WTC11 (cell line): Measurements from ENCODE around the gene MAP4. TPM values are rescaled to one million over a fixed set of nuclear protein-coding genes. Genes with fewer than 3 reads are reported as not detected.

Experiments
- ATAC-seq: fragments of 200-7000 bp; cut with Tn5 transposase; 2 replicates; pipeline ENCODE4 v1.10.0; 2021; ENCODE audit warnings: mild to moderate bottlenecking, moderate library complexity
- CTCF ChIA-PET: fragments of 300-600 bp; sonication (Branson Sonifier 250); formaldehyde crosslinking; loops from one replicate; lab custom pipeline; 2021; ENCODE audit warnings: antibody characterized with exemption; lab: Charles Lee
- POLR2A ChIA-PET: fragments of 350-600 bp; sonication (Branson Sonifier 250); formaldehyde crosslinking; loops from one replicate; lab custom pipeline; 2021; ENCODE audit warnings: antibody characterized with exemption; lab: Charles Lee
- DNase-seq: peaks from one replicate; pipeline ENCODE4 v3.0.0; 2021; ENCODE audit warnings: low spot score
- H3K27ac Mint-ChIP-seq: 2 replicates; pipeline ENCODE4 v1.8.0; 2021; ENCODE audit warnings: mixed read lengths
- H3K27me3 Mint-ChIP-seq: 2 replicates; pipeline ENCODE4 v1.8.0; 2021; ENCODE audit warnings: low read depth, mild to moderate bottlenecking, moderate library complexity, mixed read lengths
- H3K36me3 Mint-ChIP-seq: 2 replicates; pipeline ENCODE4 v1.8.0; 2021; ENCODE audit warnings: mixed read lengths
- H3K4me1 Mint-ChIP-seq: 2 replicates; pipeline ENCODE4 v1.8.0; 2022; ENCODE audit warnings: mixed read lengths
- H3K4me3 Mint-ChIP-seq: 2 replicates; pipeline ENCODE4 v1.8.0; 2021; ENCODE audit warnings: mild to moderate bottlenecking, moderate library complexity, mixed read lengths
- H3K9me3 Mint-ChIP-seq: 2 replicates; pipeline ENCODE4 v1.8.0; 2021; ENCODE audit warnings: mixed read lengths
- AR ChIP-seq: fragments of 250-450 bp; sonication (Bioruptor Pico); IDR thresholded peaks from 2 replicates; pipeline ENCODE4 v1.9.0; 2021; ENCODE audit warnings: mild to moderate bottlenecking
- ATF1 ChIP-seq: sonication (generic); formaldehyde crosslinking; IDR thresholded peaks from 2 replicates; pipeline ENCODE4 v1.8.1; 2023; ENCODE audit warnings: mild to moderate bottlenecking, moderate library complexity, missing genetic modification reagents
- ELF4 ChIP-seq: sonication (generic); formaldehyde crosslinking; IDR thresholded peaks from 2 replicates; pipeline ENCODE4 v1.8.1; 2022; ENCODE audit warnings: low read depth, mild to moderate bottlenecking, moderate library complexity, missing genetic modification reagents
- MXD4 ChIP-seq: fragments of 250-450 bp; sonication (Bioruptor Pico); IDR thresholded peaks from 2 replicates; pipeline ENCODE4 v1.8.0; 2021; ENCODE audit warnings: mild to moderate bottlenecking, moderate library complexity, borderline replicate concordance
- SP1 ChIP-seq: sonication (generic); formaldehyde crosslinking; conservative IDR thresholded peaks from 2 replicates; pipeline ENCODE4 v1.8.1; 2022; ENCODE audit warnings: missing genetic modification reagents
- TCF7 ChIP-seq: sonication (generic); formaldehyde crosslinking; IDR thresholded peaks from 2 replicates; pipeline ENCODE4 v1.8.0; 2022; ENCODE audit warnings: mild to moderate bottlenecking, low read depth, missing genetic modification reagents, moderate library complexity
- TEAD1 ChIP-seq: sonication (generic); formaldehyde crosslinking; IDR thresholded peaks from 2 replicates; pipeline ENCODE4 v1.8.0; 2022; ENCODE audit warnings: mild to moderate bottlenecking, missing genetic modification reagents
- USF1 ChIP-seq: sonication (generic); formaldehyde crosslinking; IDR thresholded peaks from 2 replicates; pipeline ENCODE4 v1.8.0; 2022; ENCODE audit warnings: mild to moderate bottlenecking, missing genetic modification reagents
- USF2 ChIP-seq: sonication (generic); formaldehyde crosslinking; IDR thresholded peaks from 2 replicates; pipeline ENCODE4 v1.8.1; 2023; ENCODE audit warnings: mild to moderate bottlenecking, missing genetic modification reagents, moderate library complexity
- ZBTB21 ChIP-seq: sonication (generic); formaldehyde crosslinking; IDR thresholded peaks from 2 replicates; pipeline ENCODE4 v1.8.1; 2023; ENCODE audit warnings: mild to moderate bottlenecking, missing genetic modification reagents, borderline replicate concordance
- ZMAT4 ChIP-seq: fragments of 250-450 bp; sonication (Bioruptor Pico); IDR thresholded peaks from 2 replicates; pipeline ENCODE4 v1.9.0; 2021; ENCODE audit warnings: mild to moderate bottlenecking
- ZNF263 ChIP-seq: sonication (generic); formaldehyde crosslinking; IDR thresholded peaks from 2 replicates; pipeline ENCODE4 v1.8.1; 2022; ENCODE audit warnings: low read depth, mild to moderate bottlenecking, moderate library complexity, missing genetic modification reagents
- ZNF317 ChIP-seq: sonication (generic); formaldehyde crosslinking; IDR thresholded peaks from 2 replicates; pipeline ENCODE4 v1.8.1; 2023; ENCODE audit warnings: low read depth, mild to moderate bottlenecking, moderate library complexity, missing genetic modification reagents, borderline replicate concordance
- ZNF416 ChIP-seq: fragments of 250-450 bp; sonication (Bioruptor Pico); IDR thresholded peaks from 2 replicates; pipeline ENCODE4 v1.9.0; 2021; ENCODE audit warnings: mild to moderate bottlenecking, inconsistent platforms
- ZNF671 ChIP-seq: fragments of 250-450 bp; sonication (Bioruptor Pico); IDR thresholded peaks from 2 replicates; pipeline ENCODE4 v1.8.0; 2021; ENCODE audit warnings: mild to moderate bottlenecking
- ZSCAN18 ChIP-seq: fragments of 250-450 bp; sonication (Bioruptor Pico); IDR thresholded peaks from 2 replicates; pipeline ENCODE4 v2.1.2; 2022; ENCODE audit warnings: mild to moderate bottlenecking, moderate library complexity
- total RNA-seq: library from RNA; stranded (reverse); gene quantifications from 3 replicates; pipeline ENCODE4 v1.2.3, GENCODE V29; 2021
- TF ChIP-seq, protein P1 (sequence below): fragments of 200-600 bp; IDR thresholded peaks from 2 replicates; pipeline ENCODE4 v1.8.0; 2022; ENCODE audit warnings: antibody characterized with exemption
- TF ChIP-seq, protein P2 (sequence below): sonication (generic); formaldehyde crosslinking; IDR thresholded peaks from 2 replicates; pipeline ENCODE4 v1.8.0; 2022; ENCODE audit warnings: mild to moderate bottlenecking, missing genetic modification reagents
- TF ChIP-seq, protein P3 (sequence below): sonication (generic); formaldehyde crosslinking; IDR thresholded peaks from 2 replicates; pipeline ENCODE4 v1.8.1; 2022; ENCODE audit warnings: low read depth, missing genetic modification reagents, borderline replicate concordance

The MAP4 gene
- total RNA-seq, 1 experiment from 2014 or later = 199 TPM

DNA sequence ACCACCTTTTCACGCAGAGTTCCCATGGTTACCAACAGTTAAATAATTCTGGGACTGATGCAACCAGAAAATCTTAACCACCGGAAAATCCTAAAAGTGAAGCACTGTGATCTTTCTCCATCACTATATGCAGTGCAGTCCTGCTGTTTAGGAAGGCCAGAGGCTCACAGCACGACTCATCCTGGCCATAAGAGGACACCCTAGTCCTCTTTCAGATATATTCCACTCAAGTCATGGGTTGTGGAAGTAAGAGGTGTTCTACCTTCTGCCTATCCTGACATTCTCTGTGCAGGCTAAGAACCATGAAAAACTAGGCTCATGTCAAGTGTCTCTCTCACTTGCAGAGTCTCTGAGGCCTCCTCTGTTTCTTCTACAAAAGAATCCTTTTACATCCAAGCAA, 146.1 kb downstream of the MAP4 start:
- TF ChIP-seq, protein P1, sequence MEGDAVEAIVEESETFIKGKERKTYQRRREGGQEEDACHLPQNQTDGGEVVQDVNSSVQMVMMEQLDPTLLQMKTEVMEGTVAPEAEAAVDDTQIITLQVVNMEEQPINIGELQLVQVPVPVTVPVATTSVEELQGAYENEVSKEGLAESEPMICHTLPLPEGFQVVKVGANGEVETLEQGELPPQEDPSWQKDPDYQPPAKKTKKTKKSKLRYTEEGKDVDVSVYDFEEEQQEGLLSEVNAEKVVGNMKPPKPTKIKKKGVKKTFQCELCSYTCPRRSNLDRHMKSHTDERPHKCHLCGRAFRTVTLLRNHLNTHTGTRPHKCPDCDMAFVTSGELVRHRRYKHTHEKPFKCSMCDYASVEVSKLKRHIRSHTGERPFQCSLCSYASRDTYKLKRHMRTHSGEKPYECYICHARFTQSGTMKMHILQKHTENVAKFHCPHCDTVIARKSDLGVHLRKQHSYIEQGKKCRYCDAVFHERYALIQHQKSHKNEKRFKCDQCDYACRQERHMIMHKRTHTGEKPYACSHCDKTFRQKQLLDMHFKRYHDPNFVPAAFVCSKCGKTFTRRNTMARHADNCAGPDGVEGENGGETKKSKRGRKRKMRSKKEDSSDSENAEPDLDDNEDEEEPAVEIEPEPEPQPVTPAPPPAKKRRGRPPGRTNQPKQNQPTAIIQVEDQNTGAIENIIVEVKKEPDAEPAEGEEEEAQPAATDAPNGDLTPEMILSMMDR = no peak
- TF ChIP-seq ZNF671 (CRISPR knock-in tag) (no peak), ZSCAN18 (no peak), ZNF263 (CRISPR knock-in tag) (no peak), USF1 (CRISPR knock-in tag) (no peak), ZNF317 (no peak), ATF1 (CRISPR knock-in tag) (no peak), MXD4 (CRISPR knock-in tag) (no peak), ZBTB21 (no peak), AR (CRISPR knock-in tag) (no peak), TCF7 (CRISPR knock-in tag) (no peak), TEAD1 (CRISPR knock-in tag) (no peak), ELF4 (CRISPR knock-in tag) (no peak), ZNF416 (CRISPR knock-in tag) (no peak), USF2 (no peak), ZMAT4 (CRISPR knock-in tag) (no peak), SP1 (CRISPR knock-in tag) (no peak)
- TF ChIP-seq, protein P2, sequence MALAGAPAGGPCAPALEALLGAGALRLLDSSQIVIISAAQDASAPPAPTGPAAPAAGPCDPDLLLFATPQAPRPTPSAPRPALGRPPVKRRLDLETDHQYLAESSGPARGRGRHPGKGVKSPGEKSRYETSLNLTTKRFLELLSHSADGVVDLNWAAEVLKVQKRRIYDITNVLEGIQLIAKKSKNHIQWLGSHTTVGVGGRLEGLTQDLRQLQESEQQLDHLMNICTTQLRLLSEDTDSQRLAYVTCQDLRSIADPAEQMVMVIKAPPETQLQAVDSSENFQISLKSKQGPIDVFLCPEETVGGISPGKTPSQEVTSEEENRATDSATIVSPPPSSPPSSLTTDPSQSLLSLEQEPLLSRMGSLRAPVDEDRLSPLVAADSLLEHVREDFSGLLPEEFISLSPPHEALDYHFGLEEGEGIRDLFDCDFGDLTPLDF = no peak
- TF ChIP-seq, protein P3, sequence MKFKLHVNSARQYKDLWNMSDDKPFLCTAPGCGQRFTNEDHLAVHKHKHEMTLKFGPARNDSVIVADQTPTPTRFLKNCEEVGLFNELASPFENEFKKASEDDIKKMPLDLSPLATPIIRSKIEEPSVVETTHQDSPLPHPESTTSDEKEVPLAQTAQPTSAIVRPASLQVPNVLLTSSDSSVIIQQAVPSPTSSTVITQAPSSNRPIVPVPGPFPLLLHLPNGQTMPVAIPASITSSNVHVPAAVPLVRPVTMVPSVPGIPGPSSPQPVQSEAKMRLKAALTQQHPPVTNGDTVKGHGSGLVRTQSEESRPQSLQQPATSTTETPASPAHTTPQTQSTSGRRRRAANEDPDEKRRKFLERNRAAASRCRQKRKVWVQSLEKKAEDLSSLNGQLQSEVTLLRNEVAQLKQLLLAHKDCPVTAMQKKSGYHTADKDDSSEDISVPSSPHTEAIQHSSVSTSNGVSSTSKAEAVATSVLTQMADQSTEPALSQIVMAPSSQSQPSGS (CRISPR knock-in tag) = no peak
- ChIA-PET POLR2A (no interaction called here), CTCF (interaction anchor here (1.8 kb wide), 1 partner anchor 282 kb away, joined by 7 read pairs; no protein-coding TSS in a partner anchor)
- no peaks in the 10 kb centered on the region for H3K9me3 Mint-ChIP-seq
- ATAC-seq (no peak), DNase-seq (no peak)
- peaks cover 68% of the 10 kb centered on the region for H3K36me3 Mint-ChIP-seq
- H3K27ac Mint-ChIP-seq = no peak overlapping the region
- H3K27me3 Mint-ChIP-seq = no peaks in the 10 kb centered on the region
- H3K4me3 Mint-ChIP-seq = no peak overlapping the region
- H3K4me1 Mint-ChIP-seq = peaks cover 4% of the 10 kb centered on the region
